Thyroid gland (tissue), 4 donors: ENCODE results near the gene DIP2C. TPM values are rescaled to one million over a fixed set of nuclear protein-coding genes. Genes with fewer than 3 reads are reported as not detected.

Experiments used
- DNase-seq, 2 donors: peaks; one replicate each; pipeline ENCODE4 v3.0.0-alpha.2; 2019
- H3K27ac ChIP-seq, 3 donors: fragments of 200-600 bp; sonication (generic); 1 replicate in 2 of 3; 2 replicates in 1 of 3; pipeline ENCODE4 v1.5.1; 2016 to 2019; ENCODE audit warnings: mild to moderate bottlenecking in 1 of 3, moderate library complexity in 1 of 3
- H3K27me3 ChIP-seq: fragments of 200-600 bp; sonication (generic); one replicate; pipeline ENCODE4 v1.5.1; 2019
- H3K36me3 ChIP-seq, 2 donors: fragments of 200-600 bp; sonication (generic); one replicate each; pipeline ENCODE4 v1.5.1; 2016 to 2019
- H3K4me1 ChIP-seq, 2 donors: fragments of 200-600 bp; sonication (generic); one replicate each; pipeline ENCODE4 v1.5.1; 2017 to 2019
- H3K4me3 ChIP-seq, 3 donors: fragments of 200-600 bp; sonication (generic); replicated peaks in 1 of 3; 1 replicate in 2 of 3; 2 replicates in 1 of 3; pipeline ENCODE4 v1.5.1; 2016; ENCODE audit warnings: mild to moderate bottlenecking in 1 of 3
- H3K9me3 ChIP-seq: fragments of 200-600 bp; sonication (generic); one replicate; pipeline ENCODE4 v1.5.1; 2017
- POLR2A ChIP-seq, 2 donors: fragments of 450-650 bp; IDR thresholded peaks; one replicate each; pipeline ENCODE4 v1.6.1; 2017; ENCODE audit warnings: antibody characterized with exemption in 2 of 2, mild to moderate bottlenecking in 2 of 2, moderate library complexity in 1 of 2
- WGBS, 2 donors: methylation state at CpG; one replicate each; pipeline ENCODE4 v1.1.5; 2017; 5-methylcytosine and 5-hydroxymethylcytosine counted together
- intact Hi-C: fragments of 100-400 bp; cut with DNase I; formaldehyde crosslinking; loops from one replicate; pipeline ENCODE4 v1.15.1; 2023
- total RNA-seq, 4 donors: library from RNA; depleted of rRNA; stranded (reverse); fragments of >200 nt; gene quantifications; one replicate each; pipeline ENCODE4 v1.2.3, GENCODE V29; 2016
- TF ChIP-seq, protein P1 (sequence below), 6 experiments: fragments of 200-600 bp in 3 of 6; fragments of 450-650 bp in 3 of 6; sonication (generic) in 3 of 6; IDR thresholded peaks; one replicate each; pipeline ENCODE4 v1.5.1; 2016 to 2019; ENCODE audit warnings: antibody characterized with exemption in 6 of 6, mild to moderate bottlenecking in 2 of 6, inconsistent platforms in 1 of 6, moderate library complexity in 1 of 6

DIP2C gene
- total RNA-seq, 4 donors from 2014 or later, result 11.4 to 14.6 (median 12.3) TPM

- intact Hi-C loops, result no loop called here
- Histone ChIP-seq H3K36me3 (peaks cover 0 to 8% of the 10 kb centered on the region in 2 donors), H3K27ac (no peak overlapping the region), H3K4me1 (peaks cover 7 to 9% of the 10 kb centered on the region in 2 donors), H3K27me3 (no peaks in the 10 kb centered on the region), H3K9me3 (no peaks in the 10 kb centered on the region), H3K4me3 (no peak overlapping the region)
- no peak for TF ChIP-seq POLR2A (IDR thresholded peaks at IDR 0.05)
- TF ChIP-seq, protein P1, sequence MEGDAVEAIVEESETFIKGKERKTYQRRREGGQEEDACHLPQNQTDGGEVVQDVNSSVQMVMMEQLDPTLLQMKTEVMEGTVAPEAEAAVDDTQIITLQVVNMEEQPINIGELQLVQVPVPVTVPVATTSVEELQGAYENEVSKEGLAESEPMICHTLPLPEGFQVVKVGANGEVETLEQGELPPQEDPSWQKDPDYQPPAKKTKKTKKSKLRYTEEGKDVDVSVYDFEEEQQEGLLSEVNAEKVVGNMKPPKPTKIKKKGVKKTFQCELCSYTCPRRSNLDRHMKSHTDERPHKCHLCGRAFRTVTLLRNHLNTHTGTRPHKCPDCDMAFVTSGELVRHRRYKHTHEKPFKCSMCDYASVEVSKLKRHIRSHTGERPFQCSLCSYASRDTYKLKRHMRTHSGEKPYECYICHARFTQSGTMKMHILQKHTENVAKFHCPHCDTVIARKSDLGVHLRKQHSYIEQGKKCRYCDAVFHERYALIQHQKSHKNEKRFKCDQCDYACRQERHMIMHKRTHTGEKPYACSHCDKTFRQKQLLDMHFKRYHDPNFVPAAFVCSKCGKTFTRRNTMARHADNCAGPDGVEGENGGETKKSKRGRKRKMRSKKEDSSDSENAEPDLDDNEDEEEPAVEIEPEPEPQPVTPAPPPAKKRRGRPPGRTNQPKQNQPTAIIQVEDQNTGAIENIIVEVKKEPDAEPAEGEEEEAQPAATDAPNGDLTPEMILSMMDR (IDR thresholded peaks at IDR 0.05), result no peak
- DNase-seq, result no peak
- WGBS, 2 donors, result 95 to 96% methylated on average over 23 of the region's 23 CpGs
Measured at GRCh38 chr10:341081-341740, 348.3 kb downstream of the DIP2C start.

GRCh38 chr10:340646-341045 lies 348.8 kb downstream of the DIP2C start:
- intact Hi-C loops, result no loop called here
- TF ChIP-seq POLR2A (IDR thresholded peaks at IDR 0.05), result no peak
- TF ChIP-seq, protein P1 (IDR thresholded peaks at IDR 0.05), result no peak
- Histone ChIP-seq H3K27ac (no peak overlapping the region), H3K27me3 (no peaks in the 10 kb centered on the region), H3K4me3 (no peak overlapping the region), H3K36me3 (peaks cover 0 to 8% of the 10 kb centered on the region in 2 donors), H3K4me1 (peaks cover 7 to 9% of the 10 kb centered on the region in 2 donors), H3K9me3 (no peaks in the 10 kb centered on the region)
- 95 to 97% methylated on average over 11 of the region's 11 CpGs for WGBS, 2 donors
- DNase-seq, result no peak

- H3K27ac ChIP-seq, result peak overlapping the region in 2 of 3 donors; percentile 57 to 63
- intact Hi-C loops, result no loop called here
- no peak overlapping the region for H3K4me3 ChIP-seq
- H3K4me1 ChIP-seq, result peaks cover 7 to 9% of the 10 kb centered on the region in 2 donors
- TF ChIP-seq, protein P1 (IDR thresholded peaks at IDR 0.05), result no peak
- TF ChIP-seq POLR2A (IDR thresholded peaks at IDR 0.05), result no peak
- no peaks in the 10 kb centered on the region for H3K36me3 ChIP-seq
- 50% methylated on average over 2 of the region's 2 CpGs for WGBS, 2 donors
- DNase-seq, result no peak
- H3K27me3 ChIP-seq, result no peaks in the 10 kb centered on the region
- no peaks in the 10 kb centered on the region for H3K9me3 ChIP-seq
Measured at GRCh38 chr10:339038-339391, 350.5 kb downstream of the DIP2C start.

GRCh38 chr10:338171-339037 lies 351.1 kb downstream of the DIP2C start:
- DNase-seq, result peak; percentile 81 to 86
- Histone ChIP-seq H3K36me3 (no peaks in the 10 kb centered on the region), H3K9me3 (no peaks in the 10 kb centered on the region), H3K27ac (peak overlapping the region in 2 of 3 donors; percentile 57 to 63), H3K4me3 (no peak overlapping the region), H3K27me3 (no peaks in the 10 kb centered on the region), H3K4me1 (peaks cover 7 to 9% of the 10 kb centered on the region in 2 donors)
- whole genome bisulfite sequencing, 2 donors, result 45 to 52% methylated on average over 33 of the region's 33 CpGs
- intact Hi-C loops, result no loop called here
- TF ChIP-seq, protein P1 (IDR thresholded peaks at IDR 0.05), result no peak
- no peak for TF ChIP-seq POLR2A (IDR thresholded peaks at IDR 0.05)

DNA sequence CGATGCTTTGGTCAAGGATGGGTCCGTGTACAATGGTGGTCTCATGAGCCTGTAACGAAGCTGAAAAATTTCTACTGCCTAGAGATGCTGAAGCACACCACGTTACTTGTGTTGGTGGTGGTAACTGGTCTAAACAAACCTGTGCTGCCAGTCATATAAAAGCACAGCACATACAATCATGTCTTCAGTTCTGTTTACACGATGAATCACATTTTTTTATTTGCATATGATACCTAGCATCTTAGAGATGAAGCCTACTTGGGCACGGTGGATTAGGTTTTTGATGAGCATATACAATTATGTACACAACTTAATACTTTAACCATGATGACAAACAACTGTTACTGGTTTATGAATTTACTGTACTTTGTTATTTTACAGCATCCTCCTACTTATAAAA lies 353.2 kb downstream of the DIP2C start:
- Histone ChIP-seq H3K9me3 (no peaks in the 10 kb centered on the region), H3K36me3 (no peaks in the 10 kb centered on the region), H3K27me3 (no peaks in the 10 kb centered on the region), H3K27ac (no peak overlapping the region), H3K4me1 (peaks cover 9 to 13% of the 10 kb centered on the region in 2 donors), H3K4me3 (no peak overlapping the region)
- 93 to 98% methylated on average over 6 of the region's 6 CpGs for WGBS, 2 donors
- TF ChIP-seq POLR2A (IDR thresholded peaks at IDR 0.05), result no peak
- TF ChIP-seq, protein P1 (IDR thresholded peaks at IDR 0.05), result no peak
- intact Hi-C loops, result no loop called here
- DNase-seq, result no peak
